ENCODE data around the gene IP6K2.

Gene IP6K2

DNA sequence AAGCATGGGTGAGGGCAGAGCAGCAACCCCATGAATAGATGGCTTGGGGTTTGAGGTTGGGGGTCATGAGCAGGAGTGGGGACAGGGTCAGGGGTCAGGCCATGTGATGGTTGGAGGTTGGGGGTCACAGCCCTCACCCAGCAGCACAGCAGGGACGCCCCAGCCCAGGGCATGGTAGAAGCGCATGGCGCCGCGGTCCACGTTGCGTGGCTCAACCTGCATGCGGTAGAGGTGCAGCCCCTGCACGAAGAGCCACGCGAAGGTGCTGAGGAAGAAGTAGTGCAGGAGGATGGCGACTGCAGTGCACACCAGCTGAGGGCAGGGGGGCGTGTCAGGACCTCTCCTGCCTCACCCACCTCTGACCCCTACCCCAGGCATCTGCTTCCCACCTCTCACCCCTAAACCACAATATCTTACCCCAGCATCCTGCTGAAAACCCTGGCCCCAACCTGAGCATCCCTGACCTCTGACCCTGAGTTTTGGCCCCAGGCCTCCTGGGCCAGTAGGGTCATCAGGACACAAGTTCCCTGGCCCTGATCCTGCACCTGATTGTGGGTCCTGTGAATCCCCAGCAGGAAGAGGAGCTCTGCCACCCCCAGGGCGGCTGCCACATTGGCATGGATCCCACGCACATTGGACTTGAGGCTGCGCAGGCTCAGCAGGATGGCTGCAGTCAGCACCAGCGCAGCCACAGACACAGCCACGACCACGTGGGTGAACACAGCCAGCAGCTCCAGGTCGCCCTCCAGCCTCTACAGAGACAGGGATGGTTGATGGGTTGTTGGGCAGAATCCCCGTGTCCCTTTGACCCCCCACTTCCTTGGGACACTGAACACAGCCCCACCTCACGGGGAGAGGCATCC is 71.9 kb downstream of the IP6K2 start:
- no peak for DNase-seq (ENCODE audit: low read depth)
- no peak overlapping the region for H3K4me3 ChIP-seq (ENCODE audit: low read length)
- TF ChIP-seq, protein P1, sequence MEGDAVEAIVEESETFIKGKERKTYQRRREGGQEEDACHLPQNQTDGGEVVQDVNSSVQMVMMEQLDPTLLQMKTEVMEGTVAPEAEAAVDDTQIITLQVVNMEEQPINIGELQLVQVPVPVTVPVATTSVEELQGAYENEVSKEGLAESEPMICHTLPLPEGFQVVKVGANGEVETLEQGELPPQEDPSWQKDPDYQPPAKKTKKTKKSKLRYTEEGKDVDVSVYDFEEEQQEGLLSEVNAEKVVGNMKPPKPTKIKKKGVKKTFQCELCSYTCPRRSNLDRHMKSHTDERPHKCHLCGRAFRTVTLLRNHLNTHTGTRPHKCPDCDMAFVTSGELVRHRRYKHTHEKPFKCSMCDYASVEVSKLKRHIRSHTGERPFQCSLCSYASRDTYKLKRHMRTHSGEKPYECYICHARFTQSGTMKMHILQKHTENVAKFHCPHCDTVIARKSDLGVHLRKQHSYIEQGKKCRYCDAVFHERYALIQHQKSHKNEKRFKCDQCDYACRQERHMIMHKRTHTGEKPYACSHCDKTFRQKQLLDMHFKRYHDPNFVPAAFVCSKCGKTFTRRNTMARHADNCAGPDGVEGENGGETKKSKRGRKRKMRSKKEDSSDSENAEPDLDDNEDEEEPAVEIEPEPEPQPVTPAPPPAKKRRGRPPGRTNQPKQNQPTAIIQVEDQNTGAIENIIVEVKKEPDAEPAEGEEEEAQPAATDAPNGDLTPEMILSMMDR (conservative IDR thresholded peaks at IDR 0.05; ENCODE audit: low read length) = no peak

DNA sequence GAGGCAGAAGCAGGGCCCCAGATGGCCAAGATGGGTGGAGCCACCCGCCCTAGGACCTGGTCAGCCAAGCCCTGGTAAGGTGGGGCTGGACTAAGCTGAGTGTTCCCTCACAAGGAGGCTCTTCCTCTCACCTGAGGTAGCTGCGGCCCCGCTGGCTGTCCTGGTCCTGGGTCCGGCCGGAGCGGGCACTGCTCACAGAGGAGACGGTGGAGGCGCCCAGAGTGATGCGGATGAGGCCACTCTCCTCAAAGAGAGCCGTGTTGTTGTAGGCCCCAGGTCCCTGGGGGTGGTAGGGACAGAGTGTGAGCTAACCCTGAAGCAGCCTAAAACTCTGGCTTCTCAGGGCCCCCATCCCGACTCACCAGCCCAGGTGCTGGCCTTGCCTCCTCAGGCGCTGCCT is 74.4 kb downstream of the IP6K2 start:
- TF ChIP-seq, protein P1 (conservative IDR thresholded peaks at IDR 0.05; ENCODE audit: low read length) = no peak
- H3K4me3 ChIP-seq (ENCODE audit: low read length) = no peak overlapping the region
- DNase-seq (ENCODE audit: low read depth) = no peak

GRCh38 chr3:48641396-48641795 is 75.6 kb downstream of the IP6K2 start:
- H3K4me3 ChIP-seq (ENCODE audit: low read length) = no peak overlapping the region
- no peak for DNase-seq (ENCODE audit: low read depth)
- TF ChIP-seq, protein P1 (conservative IDR thresholded peaks at IDR 0.05; ENCODE audit: low read length) = no peak

DNA sequence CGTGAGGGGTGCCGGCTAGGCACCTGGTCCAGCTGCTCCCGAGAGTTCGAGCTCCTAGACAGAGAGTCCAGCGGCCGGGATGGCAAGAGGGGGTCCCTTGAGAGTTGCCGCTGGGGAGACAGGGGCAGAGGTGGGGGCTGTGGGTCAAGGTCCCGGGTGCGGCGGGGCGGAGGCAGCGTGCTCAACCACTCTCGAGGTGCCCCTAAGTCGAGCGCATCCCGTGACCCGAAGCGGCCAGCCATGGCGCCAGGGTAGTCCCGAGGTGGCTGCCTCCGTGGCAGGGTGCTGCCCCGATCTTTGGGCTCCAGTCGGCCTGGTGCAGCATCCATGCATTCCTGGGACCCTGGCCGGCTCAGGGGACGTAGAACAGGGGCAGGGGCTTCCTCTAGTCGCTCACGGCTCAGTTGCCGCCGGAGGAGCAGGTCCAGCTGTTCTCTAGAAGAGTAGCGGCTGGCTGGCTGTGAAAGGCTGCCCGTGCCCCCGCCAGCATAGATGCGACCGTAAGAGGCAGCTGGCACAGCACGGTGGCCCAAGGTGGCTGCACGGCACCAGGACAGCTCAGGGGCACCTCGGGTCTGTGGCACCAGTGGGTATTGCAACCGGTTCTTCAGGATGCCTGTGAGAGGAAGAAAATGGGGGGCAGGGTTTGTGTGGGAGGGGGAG is 76.9 kb downstream of the IP6K2 start:
- H3K4me3 ChIP-seq (ENCODE audit: low read length) = no peak overlapping the region
- TF ChIP-seq, protein P1 (conservative IDR thresholded peaks at IDR 0.05; ENCODE audit: low read length) = no peak
- no peak for DNase-seq (ENCODE audit: low read depth)
